Adipocyte (in vitro differentiated cells): ENCODE measurements around the gene DRAXIN.

Experiments
- DNase-seq: peaks from one replicate; pipeline ENCODE4 v3.0.0-alpha.2; 2015; ENCODE audit warnings: low read depth
- H3K27me3 ChIP-seq: replicated peaks from 2 replicates; pipeline ENCODE4 v1.7.0; 2013; ENCODE audit warnings: mild to moderate bottlenecking, low read length, moderate library complexity; ENCODE audit not compliant: control insufficient read depth, insufficient read depth
- H3K36me3 ChIP-seq: 2 replicates; pipeline ENCODE4 v1.7.0; 2013; ENCODE audit warnings: low read length, mild to moderate bottlenecking, moderate library complexity; ENCODE audit not compliant: control insufficient read depth, insufficient read depth, severe bottlenecking
- H3K4me1 ChIP-seq: 2 replicates; pipeline ENCODE4 v1.7.0; 2013; ENCODE audit warnings: mild to moderate bottlenecking, low read length, moderate library complexity; ENCODE audit not compliant: control insufficient read depth, insufficient read depth
- H3K4me3 ChIP-seq: 2 replicates; pipeline ENCODE4 v1.7.0; 2013; ENCODE audit warnings: mild to moderate bottlenecking, low read length, moderate library complexity
- H3K9ac ChIP-seq: 2 replicates; pipeline ENCODE4 v1.7.0; 2013; ENCODE audit warnings: mild to moderate bottlenecking, low read length, moderate library complexity
- H3K9me3 ChIP-seq: 2 replicates; pipeline ENCODE4 v1.7.0; 2013; ENCODE audit warnings: mild to moderate bottlenecking, low read length, moderate library complexity; ENCODE audit not compliant: control insufficient read depth

DRAXIN gene

GRCh38 chr1:11772458-11772857, 80.9 kb downstream of the DRAXIN start:
- no peak overlapping the region for H3K4me3 ChIP-seq
- no peak for DNase-seq
- H3K27me3 ChIP-seq = peaks cover 10% of the 10 kb centered on the region
- no peaks in the 10 kb centered on the region for H3K4me1 ChIP-seq
- H3K9me3 ChIP-seq = no peaks in the 10 kb centered on the region
- no peak overlapping the region for H3K9ac ChIP-seq
- no peaks in the 10 kb centered on the region for H3K36me3 ChIP-seq

GRCh38 chr1:11774753-11775152, 83.2 kb downstream of the DRAXIN start:
- Histone ChIP-seq H3K36me3 (no peaks in the 10 kb centered on the region), H3K27me3 (peaks cover 4% of the 10 kb centered on the region), H3K4me3 (no peak overlapping the region), H3K9ac (no peak overlapping the region), H3K9me3 (no peaks in the 10 kb centered on the region), H3K4me1 (no peaks in the 10 kb centered on the region)
- DNase-seq = no peak
